Hepatocyte (in vitro differentiated cells): ENCODE data around the gene POLR2L.

ENCODE experiments used
- EZH2 ChIP-seq: fragments of 200-600 bp; sonication (generic); IDR thresholded peaks from 2 replicates; pipeline ENCODE4 v1.6.1; 2016; ENCODE audit warnings: antibody characterized with exemption, mild to moderate bottlenecking, borderline replicate concordance
- EZH2phosphoT487 ChIP-seq: fragments of 200-600 bp; sonication (generic); IDR thresholded peaks from one replicate; pipeline ENCODE4 v1.6.1; 2018; ENCODE audit warnings: antibody characterized with exemption, mild to moderate bottlenecking, low read depth, moderate library complexity; ENCODE audit not compliant: unreplicated experiment, severe bottlenecking
- TF ChIP-seq, protein P1 (sequence below): fragments of 200-600 bp; sonication (generic); IDR thresholded peaks from 2 replicates; pipeline ENCODE4 v1.5.1; 2016; ENCODE audit warnings: antibody characterized with exemption, mild to moderate bottlenecking; ENCODE audit not compliant: poor library complexity

DNA sequence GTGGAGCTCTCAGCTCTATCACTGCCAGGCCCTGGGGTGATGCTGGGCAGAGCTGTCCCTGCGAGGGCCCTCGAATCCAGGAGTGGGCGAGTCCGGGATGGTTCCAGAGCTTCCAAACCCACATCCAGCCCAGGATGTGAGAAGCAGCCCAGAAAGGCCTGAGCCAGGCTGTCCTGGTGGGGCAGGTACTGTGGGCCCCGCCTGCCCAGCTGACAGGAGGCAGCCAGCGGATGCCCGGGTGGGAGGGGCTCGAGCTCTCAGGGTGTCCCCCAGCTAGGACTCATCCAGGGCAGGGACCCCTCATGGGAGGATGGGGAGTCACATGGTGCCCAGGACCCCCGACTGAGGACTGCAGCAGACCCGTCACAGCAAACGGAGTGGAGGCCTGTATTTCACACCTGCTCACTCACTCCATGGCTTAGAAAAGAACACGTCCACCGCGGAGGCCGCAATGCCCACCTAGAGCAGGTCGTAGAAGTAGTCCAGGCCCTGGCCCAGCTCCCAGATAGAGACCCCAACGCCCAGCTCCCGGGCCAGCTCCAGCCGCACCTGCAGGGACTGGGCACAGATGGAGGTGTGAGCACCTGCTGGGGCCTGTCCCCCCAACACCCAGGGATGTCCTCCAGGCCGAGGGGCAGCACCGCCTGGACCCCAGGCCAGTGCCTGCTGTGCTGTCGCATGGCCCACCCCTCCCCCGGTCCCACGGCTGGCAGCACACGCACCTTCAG lies 27.2 kb upstream of the POLR2L start:
- TF ChIP-seq, protein P1, sequence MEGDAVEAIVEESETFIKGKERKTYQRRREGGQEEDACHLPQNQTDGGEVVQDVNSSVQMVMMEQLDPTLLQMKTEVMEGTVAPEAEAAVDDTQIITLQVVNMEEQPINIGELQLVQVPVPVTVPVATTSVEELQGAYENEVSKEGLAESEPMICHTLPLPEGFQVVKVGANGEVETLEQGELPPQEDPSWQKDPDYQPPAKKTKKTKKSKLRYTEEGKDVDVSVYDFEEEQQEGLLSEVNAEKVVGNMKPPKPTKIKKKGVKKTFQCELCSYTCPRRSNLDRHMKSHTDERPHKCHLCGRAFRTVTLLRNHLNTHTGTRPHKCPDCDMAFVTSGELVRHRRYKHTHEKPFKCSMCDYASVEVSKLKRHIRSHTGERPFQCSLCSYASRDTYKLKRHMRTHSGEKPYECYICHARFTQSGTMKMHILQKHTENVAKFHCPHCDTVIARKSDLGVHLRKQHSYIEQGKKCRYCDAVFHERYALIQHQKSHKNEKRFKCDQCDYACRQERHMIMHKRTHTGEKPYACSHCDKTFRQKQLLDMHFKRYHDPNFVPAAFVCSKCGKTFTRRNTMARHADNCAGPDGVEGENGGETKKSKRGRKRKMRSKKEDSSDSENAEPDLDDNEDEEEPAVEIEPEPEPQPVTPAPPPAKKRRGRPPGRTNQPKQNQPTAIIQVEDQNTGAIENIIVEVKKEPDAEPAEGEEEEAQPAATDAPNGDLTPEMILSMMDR: no peak
- TF ChIP-seq EZH2 (no peak), EZH2phosphoT487 (no peak)
